Measurements from ENCODE around the gene PILRB.

The PILRB gene

DNA sequence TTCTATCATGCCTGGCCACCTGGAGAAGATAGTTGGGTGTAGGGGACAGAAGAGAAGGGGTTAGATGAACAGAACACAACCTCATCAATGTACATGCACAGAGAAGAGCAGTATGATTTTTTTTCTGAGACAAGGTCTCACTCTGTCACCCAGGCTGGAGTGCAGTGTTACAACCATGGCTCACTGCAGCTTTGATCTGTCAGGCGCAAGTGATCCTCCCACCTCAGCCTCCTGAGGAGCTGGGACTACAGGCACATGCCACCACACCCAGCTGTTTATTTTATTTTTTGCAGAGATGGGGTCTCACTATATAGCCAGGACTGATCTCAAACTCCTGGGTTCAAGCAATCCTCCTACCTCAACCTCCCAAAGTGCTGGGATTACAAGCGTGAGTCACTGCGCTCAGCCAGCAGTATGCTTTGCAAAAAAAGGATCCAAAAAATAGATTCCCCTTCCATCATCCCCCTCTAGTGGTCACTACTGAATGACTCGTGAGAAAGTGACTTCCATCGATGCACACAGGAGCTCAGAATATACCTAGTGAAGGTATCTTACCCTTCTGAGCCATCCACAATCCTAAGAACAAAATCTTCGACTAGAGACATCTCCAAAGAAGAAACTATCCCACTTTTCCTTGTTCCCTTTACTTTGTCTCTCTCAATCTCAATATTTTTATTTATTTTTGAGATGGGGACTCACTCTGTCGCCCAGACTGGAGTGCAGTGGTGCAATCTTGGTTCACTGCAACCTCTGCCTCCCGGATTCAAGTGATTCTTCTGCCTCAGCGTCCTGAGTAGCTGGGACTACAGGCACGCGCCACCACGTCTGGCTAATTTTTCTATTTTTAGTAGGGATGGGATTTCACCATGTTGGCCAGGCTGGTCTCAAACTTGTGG is 49.6 kb downstream of the PILRB start:
- DNase-seq (ENCODE audit: low read depth), result no peak

DNA sequence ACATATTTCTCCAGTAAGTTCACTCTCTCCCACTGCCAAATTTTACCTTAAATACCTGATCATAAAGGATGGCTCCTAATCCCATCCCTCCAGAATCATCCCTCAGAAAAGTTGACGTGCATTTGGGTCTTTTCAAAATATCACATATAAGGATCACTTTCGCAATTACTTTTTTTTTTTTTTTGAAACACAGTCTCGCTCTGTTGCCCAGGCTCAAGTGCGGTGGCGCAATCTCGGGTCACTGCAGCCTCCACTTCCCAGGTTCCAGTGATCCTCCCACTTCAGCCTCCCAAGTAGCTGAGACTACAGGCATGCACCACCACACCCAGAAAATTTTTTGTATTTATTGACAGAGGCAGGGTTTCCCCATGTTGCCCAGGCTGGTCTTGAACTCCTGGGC is 53.2 kb downstream of the PILRB start:
- DNase-seq (ENCODE audit: low read depth), result no peak

DNA sequence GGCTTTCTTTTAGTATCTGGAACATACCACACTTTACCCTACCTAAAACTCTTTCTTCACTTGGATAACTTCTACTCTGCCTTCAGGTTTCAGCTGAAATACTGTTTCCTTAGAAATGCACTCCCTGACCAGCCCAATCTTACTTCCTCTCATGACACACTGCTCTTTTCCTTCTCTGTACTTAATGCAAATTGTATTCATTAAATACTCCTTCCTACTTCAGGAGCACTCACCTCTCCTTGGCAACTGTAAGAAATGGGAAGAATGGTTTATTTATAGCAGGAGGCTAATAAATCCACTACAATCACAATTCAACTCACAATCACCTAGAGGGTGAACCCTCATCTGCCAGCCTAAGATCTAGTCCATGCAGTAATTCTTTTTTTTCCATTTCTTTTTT is 55.4 kb downstream of the PILRB start:
- no peak for DNase-seq (ENCODE audit: low read depth)

DNA sequence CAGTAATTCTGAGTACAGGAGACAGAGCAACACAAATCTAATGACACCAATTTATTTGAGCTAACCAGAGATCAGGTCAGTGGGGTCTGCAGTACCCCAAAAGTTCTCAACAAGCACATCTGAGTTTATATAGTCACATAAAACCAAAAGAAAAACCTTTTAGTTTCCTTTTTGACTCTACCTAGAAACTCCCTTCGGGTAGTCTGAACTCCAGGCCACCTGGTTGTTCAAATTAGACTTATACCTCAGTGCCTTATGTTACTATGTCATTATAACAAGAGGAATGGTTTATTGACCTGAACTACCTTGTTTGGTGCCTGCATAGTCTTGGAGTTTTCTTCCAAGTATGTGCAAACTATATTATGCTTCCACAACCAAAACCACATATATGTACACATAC is 56.0 kb downstream of the PILRB start:
- DNase-seq (ENCODE audit: low read depth), result no peak

DNA sequence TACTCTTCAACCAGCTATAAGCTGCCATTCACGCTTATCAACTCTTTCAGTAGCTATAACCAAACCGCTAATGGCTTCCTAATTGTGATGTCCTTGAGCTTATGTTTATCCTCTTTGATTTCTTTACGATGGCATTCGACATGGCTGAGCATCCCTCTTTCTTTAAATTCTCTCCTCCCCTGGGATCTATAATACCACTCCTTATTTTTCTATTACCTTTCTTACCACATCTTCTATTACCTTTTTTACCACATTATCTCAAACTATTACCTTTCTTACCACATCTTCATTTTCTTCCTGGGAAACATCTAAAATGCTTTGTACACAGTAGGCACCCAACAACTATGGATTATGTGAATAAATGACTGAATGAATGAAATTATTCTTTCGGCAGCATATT is 57.5 kb downstream of the PILRB start:
- no peak for DNase-seq (ENCODE audit: low read depth)

Data from T-helper 22 cell (primary cell).